Natural killer cell (primary cell): ENCODE data around the gene PRR3. TPM values are rescaled to one million over a fixed set of nuclear protein-coding genes. Genes with fewer than 3 reads are reported as not detected.

Source experiments
- ATAC-seq, 3 donors: fragments of 150-1000 bp in 2 of 3; fragments of 200-7000 bp in 1 of 3; cut with Tn5 transposase; 1 replicate in 1 of 3; 2 replicates in 2 of 3; pipeline ENCODE4 v1.10.0; 2021; ENCODE audit warnings: mild to moderate bottlenecking in 2 of 3, moderate library complexity in 2 of 3
- DNase-seq, 2 donors: peaks; one replicate each; pipeline versions ENCODE4 v3.0.0 to v3.0.0-alpha.2; 2013 to 2021; ENCODE audit warnings: mixed read lengths in 1 of 2
- H3K27ac ChIP-seq: one replicate; pipeline ENCODE4 v1.5.1; 2013; ENCODE audit warnings: mild to moderate bottlenecking, low read length
- H3K27me3 ChIP-seq: one replicate; pipeline ENCODE4 v1.6.1; 2013; ENCODE audit warnings: low read length; ENCODE audit not compliant: control insufficient read depth, insufficient read depth
- H3K36me3 ChIP-seq: one replicate; pipeline ENCODE4 v1.6.1; 2013; ENCODE audit warnings: low read length; ENCODE audit not compliant: control insufficient read depth, insufficient read depth
- H3K4me1 ChIP-seq: one replicate; pipeline ENCODE4 v1.6.1; 2013; ENCODE audit warnings: low read length; ENCODE audit not compliant: control insufficient read depth, insufficient read depth
- H3K4me3 ChIP-seq: one replicate; pipeline ENCODE4 v1.5.1; 2013; ENCODE audit warnings: low read length
- H3K9me3 ChIP-seq: one replicate; pipeline ENCODE4 v1.6.1; 2013; ENCODE audit warnings: low read length; ENCODE audit not compliant: control insufficient read depth, insufficient read depth
- H3K27ac Mint-ChIP-seq, 2 donors: one replicate each; pipeline ENCODE4 v1.8.0; 2022; ENCODE audit warnings: mild to moderate bottlenecking in 2 of 2, mixed read lengths in 2 of 2, moderate library complexity in 1 of 2
- H3K27me3 Mint-ChIP-seq, 2 donors: one replicate each; pipeline ENCODE4 v1.8.0; 2022; ENCODE audit warnings: low read depth in 2 of 2, mixed read lengths in 2 of 2
- H3K36me3 Mint-ChIP-seq: one replicate; pipeline ENCODE4 v1.8.0; 2022; ENCODE audit warnings: mixed read lengths
- H3K4me1 Mint-ChIP-seq, 2 donors: one replicate each; pipeline ENCODE4 v1.8.0; 2022; ENCODE audit warnings: mixed read lengths in 2 of 2
- H3K4me3 Mint-ChIP-seq: one replicate; pipeline ENCODE4 v1.8.0; 2022; ENCODE audit warnings: mild to moderate bottlenecking, moderate library complexity, mixed read lengths
- H3K9me3 Mint-ChIP-seq, 2 donors: one replicate each; pipeline ENCODE4 v1.8.0; 2022; ENCODE audit warnings: mixed read lengths in 2 of 2
- CTCF ChIP-seq: fragments of 200-600 bp; IDR thresholded peaks from one replicate; pipeline ENCODE4 v1.8.0; 2022; ENCODE audit warnings: antibody characterized with exemption
- WGBS: methylation state at CpG from one replicate; pipeline ENCODE4 v1.1.7; 2013; ENCODE audit warnings: missing lambda C conversion rate; ENCODE audit not compliant: insufficient coverage; 5-methylcytosine and 5-hydroxymethylcytosine counted together
- intact Hi-C: fragments of 100-400 bp; cut with micrococcal nuclease; formaldehyde crosslinking; loops from one replicate; pipeline ENCODE4 v1.14.2; 2022
- total RNA-seq, 4 donors: library from RNA; stranded (reverse); fragments of 120-200 nt in 1 of 4; gene quantifications; one replicate each; pipeline versions ENCODE4 v1.2.3 to v1.2.4, GENCODE V29; 2013 to 2022

The PRR3 gene
- total RNA-seq, 3 donors from 2014 or later (not counting 1 experiment from before 2014, with no cell fraction given) = 9.5 to 14.8 (median 13.9) TPM

- H3K9me3 ChIP-seq = no peaks in the 10 kb centered on the region
- H3K27ac ChIP-seq = peak overlapping the region; percentile 32
- Mint-ChIP-seq H3K4me3 (peak overlapping the region; percentile 86), H3K4me1 (peaks cover 32 to 34% of the 10 kb centered on the region in 2 donors), H3K36me3 (no peaks in the 10 kb centered on the region), H3K27ac (peak overlapping the region; percentile 69 to 81), H3K27me3 (no peaks in the 10 kb centered on the region), H3K9me3 (no peaks in the 10 kb centered on the region)
- peak overlapping the region; percentile 4 for H3K4me3 ChIP-seq
- intact Hi-C loops = loop anchor here (1.0 to 5.0 kb wide), 3 partner anchors 56 to 131 kb away; partner anchors contain the start of genes DHX16, MRPS18B and PPP1R10
- H3K4me1 ChIP-seq = peaks cover 30% of the 10 kb centered on the region
- DNase-seq = peak; percentile 76 to 94
- TF ChIP-seq CTCF = peak; percentile 94
- under 1% methylated on average over 23 of the region's 23 CpGs for WGBS
- peaks cover 13% of the 10 kb centered on the region for H3K36me3 ChIP-seq
- ATAC-seq = peak; percentile 72 to 83 (median 72)
- no peaks in the 10 kb centered on the region for H3K27me3 ChIP-seq
These were observed 15.3 kb upstream of the PRR3 start for GRCh38 chr6:30541515-30542403.

DNA sequence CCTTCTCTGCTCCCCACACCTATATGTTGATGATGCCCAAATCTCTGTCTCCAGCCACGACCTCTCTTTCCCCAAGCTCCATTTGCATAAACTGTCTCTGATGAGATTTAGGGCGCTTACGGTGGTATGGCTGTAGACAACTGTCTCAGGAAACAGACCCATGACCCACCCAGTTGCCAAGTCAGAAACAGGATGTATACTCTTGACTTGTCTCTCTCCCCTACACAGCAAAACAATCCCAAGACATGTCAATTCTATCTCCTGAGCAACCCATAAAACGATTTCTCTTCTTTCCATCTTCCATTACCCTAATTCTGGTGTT is 14.7 kb upstream of the PRR3 start:
- H3K9me3 ChIP-seq = no peaks in the 10 kb centered on the region
- H3K4me1 ChIP-seq = peaks cover 30% of the 10 kb centered on the region
- TF ChIP-seq CTCF = no peak
- H3K4me3 Mint-ChIP-seq = peak overlapping the region; percentile 86
- peaks cover 32 to 34% of the 10 kb centered on the region in 2 donors for H3K4me1 Mint-ChIP-seq
- 0% methylated on average over 3 of the region's 4 CpGs for WGBS
- no peaks in the 10 kb centered on the region for H3K27me3 ChIP-seq
- peak; percentile 13 to 74 for DNase-seq
- peaks cover 17% of the 10 kb centered on the region for H3K36me3 ChIP-seq
- peak overlapping the region; percentile 4 for H3K4me3 ChIP-seq
- H3K27me3 Mint-ChIP-seq = no peaks in the 10 kb centered on the region
- peak overlapping the region; percentile 32 for H3K27ac ChIP-seq
- H3K27ac Mint-ChIP-seq = peak overlapping the region; percentile 69 to 81
- peak; percentile 28 to 54 (median 31) for ATAC-seq
- no peaks in the 10 kb centered on the region for H3K9me3 Mint-ChIP-seq
- no peaks in the 10 kb centered on the region for H3K36me3 Mint-ChIP-seq
- intact Hi-C loops = loop anchor here (5.0 kb wide), 1 partner anchor 75 kb away; the partner anchor contains the start of genes MRPS18B and PPP1R10

- no peaks in the 10 kb centered on the region for H3K9me3 Mint-ChIP-seq
- H3K4me1 ChIP-seq = peaks cover 30% of the 10 kb centered on the region
- peaks cover 32 to 34% of the 10 kb centered on the region in 2 donors for H3K4me1 Mint-ChIP-seq
- ATAC-seq (no peak), DNase-seq (peak in 1 of 2 donors; percentile 27)
- H3K27me3 ChIP-seq = no peaks in the 10 kb centered on the region
- H3K27ac ChIP-seq = peak overlapping the region; percentile 32
- WGBS = 100% methylated on average over 1 of the region's 1 CpG
- intact Hi-C loops = loop anchor here (5.0 kb wide), 1 partner anchor 74 kb away; the partner anchor contains the start of genes MRPS18B and PPP1R10
- H3K36me3 Mint-ChIP-seq = no peaks in the 10 kb centered on the region
- peak overlapping the region; percentile 69 to 81 for H3K27ac Mint-ChIP-seq
- H3K4me3 Mint-ChIP-seq = peak overlapping the region; percentile 86
- H3K4me3 ChIP-seq = no peak overlapping the region
- no peak for TF ChIP-seq CTCF
- H3K36me3 ChIP-seq = peaks cover 17% of the 10 kb centered on the region
- no peaks in the 10 kb centered on the region for H3K9me3 ChIP-seq
- no peaks in the 10 kb centered on the region for H3K27me3 Mint-ChIP-seq
These were observed 14.2 kb upstream of the PRR3 start for GRCh38 chr6:30542915-30543314.
